ENCODE measurements around the gene ADARB2. TPM values are rescaled to one million over a fixed set of nuclear protein-coding genes. Genes with fewer than 3 reads are reported as not detected.

The ADARB2 gene
- total RNA-seq, 3 donors from 2014 or later (not counting 1 experiment from before 2014, with no cell fraction given) = 0.27 to 0.78 (median 0.40) TPM

- peaks cover 5 to 39% of the 10 kb centered on the region in 2 donors for H3K27me3 Mint-ChIP-seq (ENCODE audit: low read depth in 2 of 2)
- no peaks in the 10 kb centered on the region for H3K36me3 Mint-ChIP-seq
- H3K4me3 ChIP-seq (ENCODE audit: low read length) = no peak overlapping the region
- no peak overlapping the region for H3K27ac ChIP-seq (ENCODE audit: low read length)
- DNase-seq (no peak), ATAC-seq (no peak)
- H3K4me1 ChIP-seq (ENCODE audit: control insufficient read depth, insufficient read depth, low read length) = no peaks in the 10 kb centered on the region
- H3K4me3 Mint-ChIP-seq = no peak overlapping the region
- no peaks in the 10 kb centered on the region for H3K9me3 Mint-ChIP-seq
- TF ChIP-seq, protein P1, sequence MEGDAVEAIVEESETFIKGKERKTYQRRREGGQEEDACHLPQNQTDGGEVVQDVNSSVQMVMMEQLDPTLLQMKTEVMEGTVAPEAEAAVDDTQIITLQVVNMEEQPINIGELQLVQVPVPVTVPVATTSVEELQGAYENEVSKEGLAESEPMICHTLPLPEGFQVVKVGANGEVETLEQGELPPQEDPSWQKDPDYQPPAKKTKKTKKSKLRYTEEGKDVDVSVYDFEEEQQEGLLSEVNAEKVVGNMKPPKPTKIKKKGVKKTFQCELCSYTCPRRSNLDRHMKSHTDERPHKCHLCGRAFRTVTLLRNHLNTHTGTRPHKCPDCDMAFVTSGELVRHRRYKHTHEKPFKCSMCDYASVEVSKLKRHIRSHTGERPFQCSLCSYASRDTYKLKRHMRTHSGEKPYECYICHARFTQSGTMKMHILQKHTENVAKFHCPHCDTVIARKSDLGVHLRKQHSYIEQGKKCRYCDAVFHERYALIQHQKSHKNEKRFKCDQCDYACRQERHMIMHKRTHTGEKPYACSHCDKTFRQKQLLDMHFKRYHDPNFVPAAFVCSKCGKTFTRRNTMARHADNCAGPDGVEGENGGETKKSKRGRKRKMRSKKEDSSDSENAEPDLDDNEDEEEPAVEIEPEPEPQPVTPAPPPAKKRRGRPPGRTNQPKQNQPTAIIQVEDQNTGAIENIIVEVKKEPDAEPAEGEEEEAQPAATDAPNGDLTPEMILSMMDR (IDR thresholded peaks at IDR 0.05) = no peak
- H3K4me1 Mint-ChIP-seq = no peaks in the 10 kb centered on the region
- intact Hi-C loops (cut with micrococcal nuclease) = no loop called here
- H3K9me3 ChIP-seq (ENCODE audit: control insufficient read depth, insufficient read depth, low read length) = no peaks in the 10 kb centered on the region
- no peak overlapping the region for H3K27ac Mint-ChIP-seq
- WGBS (ENCODE audit: insufficient coverage) = 76% methylated on average over 20 of the region's 20 CpGs
- H3K36me3 ChIP-seq (ENCODE audit: control insufficient read depth, insufficient read depth, low read length) = no peaks in the 10 kb centered on the region
- no peaks in the 10 kb centered on the region for H3K27me3 ChIP-seq (ENCODE audit: control insufficient read depth, insufficient read depth, low read length)
These were observed 538.6 kb downstream of the ADARB2 start for GRCh38 chr10:1198453-1199344.

- H3K9me3 Mint-ChIP-seq = no peaks in the 10 kb centered on the region
These were observed 539.9 kb downstream of the ADARB2 start for GRCh38 chr10:1197384-1197783.

GRCh38 chr10:1196656-1197055 is 540.7 kb downstream of the ADARB2 start:
- H3K9me3 Mint-ChIP-seq = no peaks in the 10 kb centered on the region
- H3K27me3 ChIP-seq (ENCODE audit: control insufficient read depth, insufficient read depth, low read length) = no peaks in the 10 kb centered on the region
- no peak for DNase-seq
- H3K36me3 Mint-ChIP-seq = no peaks in the 10 kb centered on the region
- no peak overlapping the region for H3K4me3 Mint-ChIP-seq
- H3K4me1 ChIP-seq (ENCODE audit: control insufficient read depth, insufficient read depth, low read length) = no peaks in the 10 kb centered on the region
- no peak overlapping the region for H3K27ac Mint-ChIP-seq
- H3K4me1 Mint-ChIP-seq = no peaks in the 10 kb centered on the region
- peaks cover 5 to 39% of the 10 kb centered on the region in 2 donors for H3K27me3 Mint-ChIP-seq (ENCODE audit: low read depth in 2 of 2)
- TF ChIP-seq, protein P1 (IDR thresholded peaks at IDR 0.05) = no peak
- no peak overlapping the region for H3K4me3 ChIP-seq (ENCODE audit: low read length)
- H3K36me3 ChIP-seq (ENCODE audit: control insufficient read depth, insufficient read depth, low read length) = no peaks in the 10 kb centered on the region
- H3K27ac ChIP-seq (ENCODE audit: low read length) = no peak overlapping the region
- H3K9me3 ChIP-seq (ENCODE audit: control insufficient read depth, insufficient read depth, low read length) = no peaks in the 10 kb centered on the region
- WGBS (ENCODE audit: insufficient coverage) = 47% methylated on average over 2 of the region's 2 CpGs
- ATAC-seq = no peak
- intact Hi-C loops (cut with micrococcal nuclease) = no loop called here

More at GRCh38 chr10:1197384-1197783, 539.9 kb downstream of the ADARB2 start:
- Histone ChIP-seq H3K27ac (ENCODE audit: low read length) (no peak overlapping the region), H3K9me3 (ENCODE audit: control insufficient read depth, insufficient read depth, low read length) (no peaks in the 10 kb centered on the region), H3K36me3 (ENCODE audit: control insufficient read depth, insufficient read depth, low read length) (no peaks in the 10 kb centered on the region), H3K4me3 (ENCODE audit: low read length) (no peak overlapping the region), H3K4me1 (ENCODE audit: control insufficient read depth, insufficient read depth, low read length) (no peaks in the 10 kb centered on the region), H3K27me3 (ENCODE audit: control insufficient read depth, insufficient read depth, low read length) (no peaks in the 10 kb centered on the region)
- intact Hi-C loops (cut with micrococcal nuclease) = no loop called here
- no peaks in the 10 kb centered on the region for H3K4me1 Mint-ChIP-seq
- no peaks in the 10 kb centered on the region for H3K36me3 Mint-ChIP-seq
- H3K27ac Mint-ChIP-seq = no peak overlapping the region
- H3K4me3 Mint-ChIP-seq = no peak overlapping the region
- no peak for DNase-seq
- ATAC-seq = no peak
- WGBS (ENCODE audit: insufficient coverage) = 37% methylated on average over 5 of the region's 6 CpGs
- peaks cover 5 to 39% of the 10 kb centered on the region in 2 donors for H3K27me3 Mint-ChIP-seq (ENCODE audit: low read depth in 2 of 2)
- TF ChIP-seq, protein P1 (IDR thresholded peaks at IDR 0.05) = no peak
